ENCODE measurements around the gene ZFP69B.

Gene ZFP69B

GRCh38 chr1:40421431-40422384, 28.6 kb upstream of the ZFP69B start:
- Histone ChIP-seq H3K27ac (ENCODE audit: low read depth, low read length) (no peak overlapping the region), H3K9ac (ENCODE audit: low read length) (no peak overlapping the region), H3K36me3 (ENCODE audit: control insufficient read depth, insufficient read depth, low read length) (peaks cover 9% of the 10 kb centered on the region), H3K4me3 (ENCODE audit: low read length) (no peak overlapping the region), H3K27me3 (ENCODE audit: control insufficient read depth, insufficient read depth, low read length) (no peaks in the 10 kb centered on the region), H3K4me1 (ENCODE audit: control insufficient read depth, insufficient read depth, low read length) (no peaks in the 10 kb centered on the region)

DNA sequence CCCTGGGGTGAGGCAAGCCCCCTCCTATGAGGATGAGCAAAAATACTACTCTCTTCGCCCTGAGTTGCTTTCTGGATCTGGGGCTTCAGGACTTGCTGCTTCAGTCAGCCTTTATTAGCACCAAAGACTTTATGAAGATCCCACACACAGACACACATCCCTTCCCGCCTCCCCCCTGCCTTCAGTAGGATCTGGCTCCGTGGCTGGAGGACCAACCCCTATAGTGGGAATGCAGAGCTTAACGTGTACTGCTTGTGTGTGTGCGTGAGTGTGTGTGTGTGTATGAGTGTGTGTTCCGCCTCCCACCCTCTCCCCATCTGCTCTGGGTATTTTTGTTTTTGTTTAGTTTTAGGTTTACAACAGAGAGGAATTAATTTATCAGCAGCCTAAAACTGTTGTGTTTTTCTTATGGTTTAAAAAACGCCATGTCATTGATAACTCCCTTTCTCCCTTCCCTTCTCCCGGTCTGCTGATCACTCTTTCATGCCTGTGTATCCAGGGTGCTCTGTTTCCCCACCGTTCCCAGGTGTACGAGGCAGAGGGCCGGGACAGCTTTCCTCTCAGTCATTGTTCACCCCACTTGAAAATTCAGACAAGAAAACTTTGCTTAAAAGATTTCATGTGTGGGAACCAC, 27.5 kb upstream of the ZFP69B start:
- Histone ChIP-seq H3K4me3 (ENCODE audit: low read length) (no peak overlapping the region), H3K9ac (ENCODE audit: low read length) (no peak overlapping the region), H3K27ac (ENCODE audit: low read depth, low read length) (no peak overlapping the region), H3K4me1 (ENCODE audit: control insufficient read depth, insufficient read depth, low read length) (no peaks in the 10 kb centered on the region), H3K27me3 (ENCODE audit: control insufficient read depth, insufficient read depth, low read length) (no peaks in the 10 kb centered on the region), H3K36me3 (ENCODE audit: control insufficient read depth, insufficient read depth, low read length) (peaks cover 6% of the 10 kb centered on the region)

DNA sequence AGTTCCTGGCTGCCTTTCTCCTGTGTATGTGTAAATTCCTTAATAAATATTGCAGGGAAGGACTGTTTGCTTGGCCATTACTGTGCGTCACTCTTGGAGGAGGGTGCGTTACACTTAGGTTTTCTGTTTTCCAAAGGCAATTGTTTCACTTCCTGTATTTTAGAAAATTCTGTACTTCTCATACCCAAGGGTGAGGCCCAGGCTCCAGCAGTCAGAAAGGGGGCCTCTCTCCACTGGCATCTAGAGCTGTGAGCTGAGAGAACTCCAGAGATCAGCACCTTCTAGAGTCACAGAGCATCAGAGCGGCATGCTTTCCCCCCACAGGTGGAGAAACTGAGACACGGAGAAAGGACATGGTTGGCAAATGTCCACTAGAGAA, 27.0 kb upstream of the ZFP69B start:
- peaks cover 6% of the 10 kb centered on the region for H3K36me3 ChIP-seq (ENCODE audit: control insufficient read depth, insufficient read depth, low read length)
- H3K4me1 ChIP-seq (ENCODE audit: control insufficient read depth, insufficient read depth, low read length): no peaks in the 10 kb centered on the region
- no peak overlapping the region for H3K9ac ChIP-seq (ENCODE audit: low read length)
- no peaks in the 10 kb centered on the region for H3K27me3 ChIP-seq (ENCODE audit: control insufficient read depth, insufficient read depth, low read length)
- no peak overlapping the region for H3K4me3 ChIP-seq (ENCODE audit: low read length)
- no peak overlapping the region for H3K27ac ChIP-seq (ENCODE audit: low read depth, low read length)

DNA sequence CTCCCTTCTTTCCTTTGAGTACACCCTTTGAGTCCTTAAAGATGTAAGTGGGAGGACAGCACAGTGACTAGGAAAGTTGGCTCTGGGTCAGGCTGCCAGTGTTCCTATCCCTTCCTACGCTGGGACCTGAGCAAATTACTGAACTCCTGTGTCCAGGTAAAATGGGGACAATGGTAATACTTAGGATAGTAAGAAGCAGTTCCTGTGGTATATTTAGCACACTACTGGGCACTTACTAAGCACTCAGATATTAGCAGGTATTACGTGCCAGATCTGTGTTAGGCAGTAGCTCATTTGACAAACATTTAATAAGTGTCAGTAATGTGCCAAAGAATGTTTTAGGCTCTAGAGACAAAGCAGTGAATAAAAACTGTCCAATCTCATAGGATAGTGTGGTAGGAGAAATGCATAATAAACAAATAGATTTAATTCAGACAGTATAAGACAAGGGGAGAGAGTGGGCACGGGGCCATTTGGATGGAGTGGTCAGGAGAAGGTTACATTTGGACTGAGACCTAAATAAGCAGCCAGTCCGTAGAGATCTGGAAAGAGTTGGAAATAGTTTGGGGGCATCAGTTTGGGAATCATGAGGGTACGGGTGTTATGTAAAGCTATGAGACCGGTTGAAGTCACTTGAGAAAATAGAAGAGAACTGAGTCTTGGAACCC, 26.2 kb upstream of the ZFP69B start:
- Histone ChIP-seq H3K4me3 (ENCODE audit: low read length) (no peak overlapping the region), H3K9ac (ENCODE audit: low read length) (no peak overlapping the region), H3K4me1 (ENCODE audit: control insufficient read depth, insufficient read depth, low read length) (no peaks in the 10 kb centered on the region), H3K36me3 (ENCODE audit: control insufficient read depth, insufficient read depth, low read length) (peaks cover 6% of the 10 kb centered on the region), H3K27me3 (ENCODE audit: control insufficient read depth, insufficient read depth, low read length) (no peaks in the 10 kb centered on the region), H3K27ac (ENCODE audit: low read depth, low read length) (no peak overlapping the region)

- H3K4me3 ChIP-seq (ENCODE audit: low read length): no peak overlapping the region
- H3K9ac ChIP-seq (ENCODE audit: low read length): no peak overlapping the region
- H3K27me3 ChIP-seq (ENCODE audit: control insufficient read depth, insufficient read depth, low read length): no peaks in the 10 kb centered on the region
- no peak overlapping the region for H3K27ac ChIP-seq (ENCODE audit: low read depth, low read length)
- H3K36me3 ChIP-seq (ENCODE audit: control insufficient read depth, insufficient read depth, low read length): peaks cover 6% of the 10 kb centered on the region
- H3K4me1 ChIP-seq (ENCODE audit: control insufficient read depth, insufficient read depth, low read length): no peaks in the 10 kb centered on the region
These were observed 25.1 kb upstream of the ZFP69B start for GRCh38 chr1:40425198-40425597.

- Histone ChIP-seq H3K36me3 (ENCODE audit: control insufficient read depth, insufficient read depth, low read length) (no peaks in the 10 kb centered on the region), H3K4me1 (ENCODE audit: control insufficient read depth, insufficient read depth, low read length) (no peaks in the 10 kb centered on the region), H3K27me3 (ENCODE audit: control insufficient read depth, insufficient read depth, low read length) (no peaks in the 10 kb centered on the region), H3K4me3 (ENCODE audit: low read length) (no peak overlapping the region), H3K9ac (ENCODE audit: low read length) (no peak overlapping the region), H3K27ac (ENCODE audit: low read depth, low read length) (no peak overlapping the region)
These were observed 18.9 kb upstream of the ZFP69B start for GRCh38 chr1:40431385-40431784.

GRCh38 chr1:40432644-40433390, 17.5 kb upstream of the ZFP69B start:
- H3K36me3 ChIP-seq (ENCODE audit: control insufficient read depth, insufficient read depth, low read length): no peaks in the 10 kb centered on the region
- H3K27me3 ChIP-seq (ENCODE audit: control insufficient read depth, insufficient read depth, low read length): no peaks in the 10 kb centered on the region
- no peaks in the 10 kb centered on the region for H3K4me1 ChIP-seq (ENCODE audit: control insufficient read depth, insufficient read depth, low read length)
- H3K9ac ChIP-seq (ENCODE audit: low read length): no peak overlapping the region
- H3K4me3 ChIP-seq (ENCODE audit: low read length): no peak overlapping the region
- no peak overlapping the region for H3K27ac ChIP-seq (ENCODE audit: low read depth, low read length)

GRCh38 chr1:40435471-40435870, 14.8 kb upstream of the ZFP69B start:
- H3K27ac ChIP-seq (ENCODE audit: low read depth, low read length): no peak overlapping the region
- no peak overlapping the region for H3K4me3 ChIP-seq (ENCODE audit: low read length)
- no peaks in the 10 kb centered on the region for H3K36me3 ChIP-seq (ENCODE audit: control insufficient read depth, insufficient read depth, low read length)
- no peaks in the 10 kb centered on the region for H3K27me3 ChIP-seq (ENCODE audit: control insufficient read depth, insufficient read depth, low read length)
- H3K9ac ChIP-seq (ENCODE audit: low read length): no peak overlapping the region
- H3K4me1 ChIP-seq (ENCODE audit: control insufficient read depth, insufficient read depth, low read length): no peaks in the 10 kb centered on the region

GRCh38 chr1:40435876-40436275, 14.4 kb upstream of the ZFP69B start:
- no peak overlapping the region for H3K27ac ChIP-seq (ENCODE audit: low read depth, low read length)
- H3K27me3 ChIP-seq (ENCODE audit: control insufficient read depth, insufficient read depth, low read length): no peaks in the 10 kb centered on the region
- H3K4me1 ChIP-seq (ENCODE audit: control insufficient read depth, insufficient read depth, low read length): no peaks in the 10 kb centered on the region
- no peak overlapping the region for H3K9ac ChIP-seq (ENCODE audit: low read length)
- H3K36me3 ChIP-seq (ENCODE audit: control insufficient read depth, insufficient read depth, low read length): no peaks in the 10 kb centered on the region
- H3K4me3 ChIP-seq (ENCODE audit: low read length): no peak overlapping the region

DNA sequence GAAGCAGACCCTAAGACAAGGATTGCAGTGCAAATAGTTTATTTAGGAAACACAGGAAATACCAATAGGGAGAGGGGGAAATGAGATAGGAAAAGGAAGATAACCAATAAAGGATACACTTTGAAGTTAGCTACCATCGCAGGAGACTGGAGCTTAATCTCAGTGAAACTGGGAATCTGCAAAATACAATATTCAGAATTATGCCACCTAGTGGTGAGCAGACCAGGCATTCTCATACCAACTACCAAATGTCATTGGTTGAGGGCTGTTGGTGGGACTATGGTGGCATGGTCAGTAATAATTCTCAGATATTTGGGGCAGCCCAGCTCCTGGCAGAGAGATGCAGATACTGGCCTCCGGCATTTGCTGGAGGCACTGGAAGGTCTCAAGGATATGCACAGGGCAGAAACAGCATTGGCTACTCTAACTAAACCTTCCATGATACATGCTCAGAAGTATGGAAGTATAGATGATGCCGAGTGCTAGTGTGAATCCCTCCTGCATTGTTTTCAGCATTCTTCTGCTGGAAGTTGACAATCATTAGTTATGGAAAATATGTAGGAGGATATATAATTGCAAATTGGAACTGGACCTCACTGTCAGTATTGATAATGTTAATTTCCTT, 11.8 kb upstream of the ZFP69B start:
- H3K9ac ChIP-seq (ENCODE audit: low read length): no peak overlapping the region
- H3K27ac ChIP-seq (ENCODE audit: low read depth, low read length): no peak overlapping the region
- no peaks in the 10 kb centered on the region for H3K36me3 ChIP-seq (ENCODE audit: control insufficient read depth, insufficient read depth, low read length)
- H3K4me1 ChIP-seq (ENCODE audit: control insufficient read depth, insufficient read depth, low read length): no peaks in the 10 kb centered on the region
- no peaks in the 10 kb centered on the region for H3K27me3 ChIP-seq (ENCODE audit: control insufficient read depth, insufficient read depth, low read length)
- no peak overlapping the region for H3K4me3 ChIP-seq (ENCODE audit: low read length)

GRCh38 chr1:40439247-40439646, 11.0 kb upstream of the ZFP69B start:
- Histone ChIP-seq H3K9ac (ENCODE audit: low read length) (no peak overlapping the region), H3K4me3 (ENCODE audit: low read length) (no peak overlapping the region), H3K4me1 (ENCODE audit: control insufficient read depth, insufficient read depth, low read length) (no peaks in the 10 kb centered on the region), H3K27ac (ENCODE audit: low read depth, low read length) (no peak overlapping the region), H3K27me3 (ENCODE audit: control insufficient read depth, insufficient read depth, low read length) (no peaks in the 10 kb centered on the region), H3K36me3 (ENCODE audit: control insufficient read depth, insufficient read depth, low read length) (no peaks in the 10 kb centered on the region)
